ENCODE results near the gene OR6P1.
A peak's percentile ranks its signal among the peaks of the same experiment; 100 is the strongest.

Gene OR6P1, protein sequence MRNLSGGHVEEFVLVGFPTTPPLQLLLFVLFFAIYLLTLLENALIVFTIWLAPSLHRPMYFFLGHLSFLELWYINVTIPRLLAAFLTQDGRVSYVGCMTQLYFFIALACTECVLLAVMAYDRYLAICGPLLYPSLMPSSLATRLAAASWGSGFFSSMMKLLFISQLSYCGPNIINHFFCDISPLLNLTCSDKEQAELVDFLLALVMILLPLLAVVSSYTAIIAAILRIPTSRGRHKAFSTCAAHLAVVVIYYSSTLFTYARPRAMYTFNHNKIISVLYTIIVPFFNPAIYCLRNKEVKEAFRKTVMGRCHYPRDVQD

DNA sequence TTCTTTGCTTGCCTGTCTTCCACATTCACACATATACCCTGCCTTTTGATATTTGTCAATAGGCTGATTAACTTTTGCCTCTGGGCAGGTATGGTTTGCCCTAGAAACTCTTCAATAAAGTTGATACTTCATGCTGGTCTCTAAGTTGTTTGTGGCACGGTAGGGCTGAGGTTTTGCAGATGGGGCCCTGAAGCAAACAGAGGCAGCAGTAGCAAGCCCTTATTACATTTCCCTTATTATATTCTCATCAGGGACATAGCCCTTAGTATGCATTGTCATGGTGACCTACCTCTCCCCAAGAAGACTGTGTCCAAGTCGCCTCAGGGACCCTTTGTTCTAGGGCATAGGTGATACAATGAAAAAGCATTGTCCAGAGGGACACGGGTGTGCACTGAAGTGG lies at the start of gene OR6P1:
Gene OR6P1 (minus strand): TSS at position 101 of the 400 bp plus-strand sequence. CDS start 6,976 bp downstream, outside the sequence.
- DNase-seq: no peak

DNA sequence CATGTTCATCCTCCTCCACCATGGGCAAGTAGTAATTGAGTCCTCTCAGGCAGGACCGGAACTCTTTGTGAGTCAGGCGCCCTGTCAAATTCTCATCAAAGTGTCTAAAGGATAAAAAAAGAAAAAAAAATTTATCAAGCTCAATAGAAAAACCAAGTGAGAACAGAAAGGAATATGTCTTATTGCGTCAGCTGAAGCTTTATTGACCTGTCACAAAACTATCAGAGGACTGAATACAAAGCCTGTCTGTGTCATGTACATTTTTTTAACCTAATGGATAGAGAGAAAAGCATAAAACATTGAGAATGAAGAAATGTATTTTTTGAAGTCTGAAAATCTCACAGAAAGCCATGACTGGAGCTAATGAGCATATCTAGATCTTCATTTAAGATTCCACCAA lies 43.4 kb upstream of the OR6P1 start:
- DNase-seq: no peak

DNA sequence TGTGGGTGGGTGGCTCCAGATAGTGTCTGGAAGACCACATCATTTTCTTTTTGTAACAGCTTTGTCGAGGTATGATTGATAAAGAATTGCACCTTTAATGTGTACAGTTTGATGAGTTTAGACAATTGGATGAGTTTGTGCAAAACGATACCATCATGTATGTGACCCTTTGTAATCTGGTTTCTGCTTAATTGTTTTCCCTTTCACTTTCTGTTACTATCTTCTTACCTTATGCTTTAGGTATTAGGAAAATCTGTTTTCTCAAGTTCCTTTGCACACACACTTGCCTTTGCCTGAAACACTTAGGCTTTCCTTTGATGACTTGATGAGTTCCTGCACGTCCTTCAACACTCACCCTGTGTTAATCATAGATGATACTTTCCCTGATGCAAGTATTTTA lies 41.5 kb upstream of the OR6P1 start:
- DNase-seq: no peak

DNA sequence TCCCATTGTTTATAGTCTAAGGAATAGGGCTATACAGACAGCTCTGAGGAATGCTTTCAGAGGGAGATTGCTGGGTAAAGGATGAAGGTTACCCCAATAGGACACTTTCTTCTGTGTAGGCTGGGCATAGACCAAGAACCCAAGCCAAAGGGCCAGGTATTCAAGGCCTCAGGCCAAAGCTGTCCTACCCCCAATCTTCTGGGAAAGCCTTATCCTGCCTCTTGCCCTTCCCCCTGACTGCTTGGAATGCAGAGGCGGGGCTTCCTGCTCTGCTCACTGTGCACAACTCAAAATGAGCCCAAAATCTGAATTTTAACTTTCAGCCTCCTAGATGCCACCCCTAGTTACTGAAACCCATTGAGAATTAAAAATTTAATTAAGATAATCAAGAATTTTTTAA lies 36.9 kb upstream of the OR6P1 start:
- no peak for DNase-seq

DNA sequence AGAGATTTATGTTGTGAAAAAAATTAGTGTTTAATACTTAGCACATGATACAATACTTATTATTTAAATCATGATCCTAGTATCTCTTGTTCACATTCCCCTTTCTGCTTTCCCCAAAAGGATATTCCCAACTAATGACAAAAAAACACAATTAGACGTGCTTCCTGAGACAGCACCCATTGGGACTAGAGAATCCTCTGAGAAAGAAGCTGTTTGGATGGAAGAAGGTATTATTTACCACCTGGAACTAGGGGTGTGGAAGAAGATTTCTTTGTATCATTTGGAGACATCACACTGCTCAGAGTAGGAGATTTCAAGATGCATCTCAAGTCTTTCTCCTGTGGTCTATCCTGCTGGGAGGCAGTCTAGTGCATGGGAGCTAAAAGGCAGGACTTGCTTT lies 34.6 kb upstream of the OR6P1 start, which contains the start of gene OR10Z1:
Gene OR10Z1 (plus strand): TSS at position 301 of the 400 bp plus-strand sequence. CDS start 1,171 bp downstream, outside the sequence.
- no peak for DNase-seq

DNA sequence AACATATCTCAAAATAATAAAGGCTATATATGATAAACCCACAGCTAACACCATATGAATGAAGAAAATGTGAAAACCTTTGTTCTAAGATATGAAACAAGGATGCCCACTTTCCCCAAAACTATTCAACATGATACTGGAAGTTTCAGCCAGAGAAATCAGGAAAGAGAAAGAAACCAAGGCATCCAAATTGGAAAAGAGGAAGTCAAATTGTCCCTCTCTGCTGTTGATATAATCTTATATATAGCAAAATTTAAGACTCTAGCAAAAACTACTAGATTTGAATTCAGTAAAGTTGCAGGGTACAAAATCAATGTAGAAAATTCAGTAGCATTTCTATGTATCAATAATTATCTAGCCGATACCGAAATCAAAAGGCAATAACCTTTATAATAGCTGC lies 30.4 kb upstream of the OR6P1 start:
- DNase-seq: no peak

DNA sequence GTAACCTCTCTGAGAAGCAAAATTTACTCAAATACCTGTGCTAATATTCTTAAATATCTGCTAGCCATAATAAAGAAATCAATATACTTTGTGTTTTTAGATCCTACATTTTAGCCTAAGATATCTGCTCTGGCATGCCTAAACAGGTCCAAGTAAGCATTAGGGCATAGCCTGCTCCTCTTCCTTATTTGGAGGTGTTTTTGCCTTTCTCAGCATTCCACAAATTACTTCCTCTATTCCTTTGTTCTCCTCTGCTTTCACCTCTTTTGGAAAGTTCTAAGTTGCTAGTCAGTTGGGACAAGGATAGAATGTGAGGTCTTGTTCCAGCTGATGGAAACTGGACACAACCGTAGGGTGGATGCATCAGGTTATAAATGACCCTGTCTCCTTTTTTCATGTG lies 16.6 kb upstream of the OR6P1 start:
- no peak for DNase-seq

DNA sequence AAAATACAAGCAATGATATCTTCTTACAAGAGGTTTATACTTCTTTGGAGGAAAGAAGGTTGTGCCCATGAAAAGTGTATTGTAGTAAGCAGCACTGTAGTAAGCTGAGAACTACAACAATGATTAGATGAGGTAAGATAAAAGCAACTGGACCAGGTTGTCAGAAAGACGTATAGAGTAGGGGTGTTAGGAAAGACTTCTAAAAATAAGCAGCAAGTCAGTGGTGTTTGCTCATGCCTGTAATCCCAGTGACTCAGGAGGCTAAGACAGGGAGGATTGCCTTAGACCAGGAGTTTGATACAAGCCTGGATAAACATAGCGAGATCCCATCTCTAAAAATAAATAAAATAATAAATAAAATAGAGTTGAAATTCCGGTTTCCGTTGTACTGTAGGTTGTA lies 13.6 kb upstream of the OR6P1 start:
- no peak for DNase-seq

DNA sequence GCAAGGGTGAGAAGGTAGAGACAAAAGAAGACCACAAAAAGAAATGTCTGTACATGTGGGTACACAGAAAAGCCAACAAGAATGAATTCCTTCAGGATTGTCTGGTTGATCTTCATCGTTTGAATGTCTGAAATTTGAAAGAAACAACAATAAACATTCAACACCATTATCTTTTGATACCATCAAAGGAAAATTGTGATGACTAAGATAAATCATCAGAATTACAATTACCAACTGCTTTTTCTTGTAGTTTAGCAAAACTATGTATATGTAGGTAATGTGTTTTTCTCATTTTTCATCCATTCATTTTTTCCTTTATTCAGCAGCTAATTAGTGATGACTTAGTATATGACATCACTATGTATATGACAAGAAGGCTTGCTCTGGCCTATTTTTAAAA lies 9.4 kb upstream of the OR6P1 start, which contains the start of gene OR10X1:
Gene OR10X1 (minus strand): TSS at position 167 of the 400 bp plus-strand sequence. CDS start 0 bp downstream, at position 167.
- no peak for DNase-seq

DNA sequence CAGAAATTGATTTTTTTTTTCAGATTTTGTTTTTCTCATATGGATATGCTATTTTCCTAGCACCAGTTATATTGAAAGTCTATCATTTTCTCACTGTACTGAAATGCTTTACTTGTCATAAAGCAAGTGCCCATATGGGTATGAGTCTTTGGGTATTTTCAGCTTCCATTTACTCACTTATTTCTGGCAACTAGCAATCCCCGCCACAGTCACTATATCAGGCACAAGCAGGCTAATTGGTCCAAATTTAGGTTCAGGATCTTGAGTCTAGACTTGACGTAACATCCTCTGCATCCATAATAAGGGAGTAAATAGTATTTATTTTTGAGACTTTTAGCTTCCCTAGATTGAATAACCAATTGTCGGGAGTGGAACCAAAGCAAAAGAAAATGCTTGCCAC lies 7.2 kb upstream of the OR6P1 start:
- no peak for DNase-seq

DNA sequence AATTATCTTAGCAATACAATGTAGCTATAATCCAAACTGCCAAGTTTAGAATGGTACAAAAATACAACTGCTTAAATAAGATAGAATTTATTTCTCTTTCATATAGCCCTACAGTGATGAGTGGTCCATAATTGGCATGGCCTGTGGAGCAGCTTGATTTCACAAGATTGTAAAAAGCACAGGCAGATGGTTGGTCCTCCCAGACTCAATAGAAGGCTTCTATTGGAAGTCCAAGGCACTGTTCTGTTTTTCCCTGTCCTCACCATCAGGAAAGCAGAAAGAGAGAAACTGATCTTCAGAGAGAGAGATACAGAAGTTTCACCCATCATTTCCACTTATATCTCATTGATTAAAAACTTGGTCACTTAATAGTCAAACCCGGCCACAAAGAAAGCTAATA lies 1.8 kb upstream of the OR6P1 start:
- no peak for DNase-seq

DNA sequence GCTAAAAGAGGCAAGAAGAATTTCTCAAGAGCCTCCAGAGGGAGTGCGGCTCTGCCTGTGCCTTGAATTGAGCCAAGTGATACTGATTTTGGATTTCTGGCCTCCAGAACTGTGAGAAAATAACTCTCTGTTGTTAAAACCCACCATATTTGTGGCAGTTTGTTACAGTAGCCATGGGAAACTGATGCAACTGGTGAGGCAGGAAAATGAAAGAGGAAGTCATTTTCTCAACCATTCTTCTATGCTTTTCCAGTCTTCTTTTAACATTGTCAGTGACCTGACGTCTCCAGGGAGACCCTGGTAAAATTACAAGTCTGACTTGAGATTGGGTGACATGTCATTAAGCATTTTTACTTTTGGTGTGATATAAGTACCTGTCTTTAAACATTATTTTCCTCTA lies 5.8 kb downstream of the OR6P1 start:
- no peak for DNase-seq

DNA sequence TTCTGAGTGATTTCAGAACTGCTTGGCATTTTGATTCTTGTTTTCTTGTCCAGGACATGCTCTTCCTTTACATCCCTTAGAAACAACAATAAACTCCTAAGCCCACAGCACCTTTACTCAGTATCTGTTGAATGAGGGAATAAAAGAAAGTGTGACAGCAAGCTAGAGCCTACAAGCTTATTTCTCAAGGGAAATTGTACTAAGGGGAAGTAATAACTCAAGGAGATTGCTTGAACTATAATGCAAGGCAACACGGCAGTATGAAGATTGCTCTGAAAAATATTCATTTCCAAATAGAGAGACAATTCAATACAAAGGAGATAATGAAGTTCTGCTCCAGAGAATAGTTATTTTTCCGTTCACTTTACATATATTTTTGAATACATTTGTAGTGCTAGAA lies 6.5 kb downstream of the OR6P1 start:
- DNase-seq: no peak

DNA sequence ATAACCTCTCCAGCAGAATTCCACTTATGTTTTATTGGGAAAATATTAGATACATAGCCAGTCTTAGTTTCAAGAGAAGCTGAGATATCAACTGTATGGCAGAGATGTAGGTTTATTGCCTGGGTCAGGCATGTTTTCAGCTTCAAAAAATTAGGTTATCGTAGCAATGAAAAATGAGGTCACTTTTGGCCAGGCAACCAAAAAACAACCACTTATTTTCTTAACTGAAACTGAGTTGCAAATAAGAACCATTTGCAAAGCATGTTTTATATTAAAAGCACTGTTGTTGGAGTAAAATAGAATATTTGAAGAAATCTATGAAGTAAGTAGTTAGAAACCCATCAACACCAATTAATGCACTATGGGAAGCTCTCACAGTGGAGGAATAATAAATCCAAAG lies 10.7 kb downstream of the OR6P1 start:
- DNase-seq: no peak

DNA sequence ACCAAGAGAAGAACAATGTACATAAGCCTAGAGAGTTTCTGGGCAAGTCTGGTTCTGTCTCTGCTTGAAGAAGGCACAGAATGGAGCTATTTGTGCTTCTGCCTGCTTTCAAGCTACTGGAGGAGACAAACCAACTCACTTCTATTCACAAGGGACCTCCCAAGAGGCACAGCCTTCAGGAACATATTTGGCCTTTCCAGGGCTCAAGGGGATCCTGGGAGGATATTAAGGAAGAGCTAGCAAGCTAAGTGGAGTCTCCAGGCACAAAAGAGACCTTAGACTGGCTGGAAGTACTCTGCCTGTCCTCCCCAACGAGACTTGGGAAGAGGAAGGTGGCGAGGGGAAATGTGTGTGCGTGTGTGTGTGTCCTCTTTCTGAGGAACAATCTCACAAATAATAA lies 16.0 kb downstream of the OR6P1 start, which contains the start of gene OR6Y1:
Gene OR6Y1 (minus strand): TSS at position 54 of the 400 bp plus-strand sequence. CDS start 6,300 bp downstream, outside the sequence.
- DNase-seq: no peak

DNA sequence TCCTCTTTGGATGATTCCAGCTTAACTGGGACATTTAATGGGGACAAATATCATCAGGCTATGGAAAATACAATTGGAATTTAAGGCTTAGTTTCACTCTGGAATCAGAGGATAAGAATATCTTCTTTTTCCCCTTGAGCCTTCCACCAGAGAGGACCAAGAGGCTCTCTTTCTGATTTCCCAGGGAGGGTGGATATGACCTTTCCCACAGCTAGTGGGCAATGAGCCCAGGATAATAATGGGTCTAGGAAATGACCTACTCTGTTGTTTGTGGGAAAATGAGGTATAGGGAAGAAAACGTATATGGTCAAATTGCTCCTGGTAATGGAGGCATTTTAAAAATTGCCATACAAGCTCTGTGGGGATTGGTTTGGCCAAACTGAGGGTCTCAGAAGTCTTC lies 18.1 kb downstream of the OR6P1 start:
- DNase-seq: no peak

DNA sequence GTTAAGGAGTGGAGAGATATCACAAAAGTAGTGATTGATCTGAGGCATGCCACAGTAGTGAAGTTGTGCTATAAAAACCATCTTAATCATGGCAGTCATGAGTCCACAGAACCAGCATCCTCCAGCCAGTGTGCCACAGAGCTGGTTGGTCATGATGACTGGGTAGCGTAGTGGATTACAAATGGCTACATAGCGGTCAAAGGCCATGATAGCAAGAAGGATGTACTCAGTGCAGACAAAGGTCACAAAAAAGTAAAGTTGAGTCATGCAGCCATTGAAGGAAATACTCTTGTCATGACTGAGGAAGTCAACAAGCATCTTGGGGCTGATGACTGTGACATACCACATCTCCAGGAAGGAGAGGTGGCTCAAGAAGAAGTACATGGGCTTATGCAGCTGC lies 22.8 kb downstream of the OR6P1 start:
- DNase-seq: no peak

DNA sequence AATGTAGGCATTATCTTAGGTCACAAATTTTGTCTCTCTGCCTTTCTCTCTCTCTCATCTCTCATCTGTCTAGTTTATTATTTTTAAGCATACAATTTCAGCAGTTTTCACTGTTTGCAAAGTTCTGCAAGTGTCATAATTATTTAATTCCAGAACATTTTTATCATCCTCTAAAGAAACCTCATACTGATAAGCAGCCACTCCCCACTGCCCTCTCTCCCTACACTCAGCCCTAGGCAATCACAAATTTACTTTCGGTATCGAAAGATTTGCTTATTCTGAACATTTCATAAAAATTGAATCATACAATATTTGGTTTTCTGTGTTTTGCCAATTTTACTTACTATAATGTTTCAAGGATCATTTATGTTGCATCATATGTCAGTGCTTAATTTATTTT lies 32.8 kb downstream of the OR6P1 start:
- no peak for DNase-seq

DNA sequence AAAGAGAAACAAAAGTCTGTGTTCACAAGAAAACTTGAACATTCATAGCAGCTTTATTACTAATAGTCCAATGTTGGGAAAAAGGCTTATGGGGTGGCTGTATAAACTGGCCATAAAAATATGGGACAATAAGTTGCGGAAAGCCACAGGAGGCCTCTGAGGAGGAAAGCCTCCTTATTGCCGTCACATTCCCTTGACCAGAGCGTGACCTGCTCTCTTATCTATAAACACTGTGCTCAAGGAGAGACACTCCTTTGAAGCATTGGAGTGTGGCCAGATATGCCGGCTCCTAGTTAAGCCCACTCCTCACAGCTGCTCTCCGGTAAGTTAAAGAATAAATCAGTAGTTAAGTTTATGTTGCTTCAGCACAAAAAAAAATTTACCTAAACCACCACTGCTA lies 35.9 kb downstream of the OR6P1 start:
- DNase-seq: no peak

DNA sequence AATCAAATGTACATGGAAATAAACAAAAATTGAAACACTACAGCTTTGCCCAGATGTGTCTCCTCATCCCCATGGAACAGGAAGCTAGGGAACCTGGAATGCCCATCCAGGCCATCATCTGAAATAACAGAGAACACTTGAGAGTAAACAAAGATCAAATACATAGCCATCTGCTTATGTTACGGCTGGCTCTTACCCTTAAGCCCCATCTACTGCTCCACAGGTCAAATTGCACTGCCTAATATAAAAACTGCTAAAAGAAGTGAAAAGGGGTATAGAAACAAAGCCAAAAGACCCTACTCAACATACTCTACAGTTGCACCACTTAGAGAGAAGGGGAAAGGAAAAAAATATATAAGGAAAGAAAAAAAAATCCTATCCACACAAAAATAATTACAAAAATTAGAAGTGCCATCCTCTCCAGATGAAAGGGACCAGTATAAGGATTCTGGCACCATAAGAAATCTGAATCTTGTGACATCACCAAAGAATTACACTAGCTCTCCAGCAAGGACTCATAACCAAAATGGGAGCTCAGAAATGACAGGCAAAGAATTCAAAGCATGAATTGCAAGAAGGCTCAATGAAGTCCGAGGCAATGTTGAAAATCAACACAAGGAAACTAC lies 43.1 kb downstream of the OR6P1 start:
- DNase-seq: peak in 1 of 2 donors; percentile 12

DNA sequence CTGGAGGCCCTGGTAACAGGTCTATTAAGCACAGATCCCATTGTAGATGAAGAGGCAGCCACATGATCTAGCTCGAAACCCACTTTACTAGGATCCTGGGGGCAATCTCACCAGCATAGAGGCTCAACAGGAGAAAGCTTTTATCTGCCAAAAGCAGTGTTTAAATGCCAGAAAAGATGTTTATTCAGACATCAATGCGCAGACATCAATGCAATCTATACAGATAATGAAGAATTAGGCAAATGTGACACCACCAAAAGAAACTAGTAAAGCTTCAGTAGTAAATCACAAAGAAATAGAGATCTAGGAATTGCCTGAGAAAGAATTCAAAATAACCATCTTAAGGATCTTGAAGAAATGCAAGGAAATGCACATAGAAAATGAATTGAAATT lies 48.7 kb downstream of the OR6P1 start:
- DNase-seq: no peak

DNA sequence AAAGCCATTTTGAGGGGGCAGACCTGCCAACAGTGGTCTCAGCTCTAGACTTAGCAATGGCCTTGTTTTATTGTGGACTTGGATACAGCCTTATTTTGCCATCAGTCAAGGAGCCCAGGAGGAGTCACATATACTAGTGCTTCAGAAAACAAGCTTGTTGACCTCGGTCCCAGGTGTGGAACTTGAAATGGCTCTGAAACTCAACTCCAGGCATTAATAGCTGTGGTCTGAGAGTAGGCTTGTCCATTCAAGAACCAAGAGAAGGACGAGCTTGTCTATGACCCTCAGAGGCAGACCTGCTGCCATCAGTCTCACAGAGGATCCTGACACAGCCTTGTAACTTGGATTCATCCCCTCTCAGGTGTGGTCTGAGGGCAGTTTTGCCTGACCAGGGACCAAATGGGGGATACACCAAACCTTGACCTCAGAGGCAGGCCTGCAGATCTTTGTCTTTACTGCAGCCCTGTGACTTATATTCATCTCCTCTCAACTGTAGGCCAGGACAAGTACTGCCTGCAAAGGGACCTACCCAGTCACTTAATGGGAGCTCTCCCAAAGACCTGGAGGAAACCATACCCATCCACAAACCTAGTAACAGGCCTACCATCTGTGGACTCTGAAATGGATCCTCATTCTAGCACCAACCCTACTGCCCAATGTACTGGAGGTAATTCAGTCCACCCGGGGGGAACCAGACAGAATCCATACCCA lies 49.3 kb downstream of the OR6P1 start:
- DNase-seq: no peak

DNA sequence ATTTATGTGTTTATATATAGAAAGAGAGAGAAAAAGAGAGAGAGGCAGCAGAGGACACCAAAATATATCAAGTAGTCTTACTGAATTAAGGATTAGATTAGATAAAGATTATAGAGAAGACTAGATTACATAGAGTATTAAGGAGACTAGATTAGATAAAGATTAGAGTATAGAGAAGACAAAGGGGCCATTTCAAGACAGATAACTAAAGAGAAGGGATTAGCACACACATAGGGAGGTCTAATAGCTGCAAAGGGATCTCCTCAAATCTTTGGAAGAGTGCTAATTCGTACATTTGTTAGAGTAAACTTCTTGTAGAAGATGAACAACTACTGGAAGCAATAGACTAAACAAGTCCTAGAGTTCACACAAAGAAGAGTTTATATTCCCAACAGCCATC lies 50.4 kb downstream of the OR6P1 start:
- no peak for DNase-seq

DNA sequence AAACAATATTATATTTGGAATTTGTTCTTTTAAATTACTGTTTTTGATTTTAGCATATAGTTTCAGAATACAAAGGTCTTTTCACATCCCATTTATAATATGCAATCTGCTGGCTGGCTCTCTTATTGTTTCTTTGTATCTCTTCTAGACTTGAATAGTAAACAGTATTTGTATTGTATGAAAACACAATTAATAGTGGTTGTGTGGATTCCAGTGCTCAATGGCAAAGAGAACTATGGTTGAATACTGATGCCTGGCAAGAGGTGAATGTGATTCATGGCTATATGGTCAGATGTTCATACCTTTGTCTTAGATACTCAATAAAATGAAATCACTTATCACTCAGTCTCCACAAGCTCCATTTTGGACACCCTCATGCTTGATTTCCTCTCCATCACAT lies 53.4 kb downstream of the OR6P1 start:
- DNase-seq: no peak
